Activated CD4-positive, alpha-beta memory T cell treated with anti-CD3 and anti-CD28 coated beads, Interleukin-2, amount 10 ng/mL, durations not matched to agents 7 days and 5 days (primary cell): ENCODE data around the gene MOSMO. TPM values are rescaled to one million over a fixed set of nuclear protein-coding genes. Genes with fewer than 3 reads are reported as not detected.

Experiments used
- CTCF ChIA-PET: fragments of 350-600 bp; sonication (Branson Sonifier 250); formaldehyde crosslinking; loops from one replicate; lab custom pipeline; 2021; ENCODE audit warnings: antibody characterized with exemption, inconsistent platforms; lab: Charles Lee
- POLR2A ChIA-PET: fragments of 350-600 bp; sonication (Branson Sonifier 250); formaldehyde crosslinking; loops from one replicate; lab custom pipeline; 2021; ENCODE audit warnings: antibody characterized with exemption; lab: Charles Lee
- DNase-seq: peaks from one replicate; pipeline ENCODE4 v3.0.0-alpha.2; 2020
- H3K27ac Mint-ChIP-seq: one replicate; pipeline ENCODE4 v1.8.0; 2021; ENCODE audit warnings: mild to moderate bottlenecking, mixed read lengths
- H3K27me3 Mint-ChIP-seq: one replicate; pipeline ENCODE4 v1.8.0; 2021; ENCODE audit warnings: mixed read lengths
- H3K36me3 Mint-ChIP-seq: one replicate; pipeline ENCODE4 v1.8.0; 2021; ENCODE audit warnings: low read depth, mixed read lengths
- H3K4me1 Mint-ChIP-seq: one replicate; pipeline ENCODE4 v1.8.0; 2021; ENCODE audit warnings: mixed read lengths
- H3K4me3 Mint-ChIP-seq: one replicate; pipeline ENCODE4 v1.8.0; 2021; ENCODE audit warnings: mild to moderate bottlenecking, mixed read lengths
- H3K9me3 Mint-ChIP-seq: one replicate; pipeline ENCODE4 v1.8.0; 2021; ENCODE audit warnings: mixed read lengths
- total RNA-seq, 2 experiments: library from RNA; stranded (reverse); gene quantifications; one replicate each; pipeline ENCODE4 v1.2.3, GENCODE V29; 2021

MOSMO gene
- total RNA-seq, 2 experiments from 2014 or later = 12.1 to 13.0 TPM

DNA sequence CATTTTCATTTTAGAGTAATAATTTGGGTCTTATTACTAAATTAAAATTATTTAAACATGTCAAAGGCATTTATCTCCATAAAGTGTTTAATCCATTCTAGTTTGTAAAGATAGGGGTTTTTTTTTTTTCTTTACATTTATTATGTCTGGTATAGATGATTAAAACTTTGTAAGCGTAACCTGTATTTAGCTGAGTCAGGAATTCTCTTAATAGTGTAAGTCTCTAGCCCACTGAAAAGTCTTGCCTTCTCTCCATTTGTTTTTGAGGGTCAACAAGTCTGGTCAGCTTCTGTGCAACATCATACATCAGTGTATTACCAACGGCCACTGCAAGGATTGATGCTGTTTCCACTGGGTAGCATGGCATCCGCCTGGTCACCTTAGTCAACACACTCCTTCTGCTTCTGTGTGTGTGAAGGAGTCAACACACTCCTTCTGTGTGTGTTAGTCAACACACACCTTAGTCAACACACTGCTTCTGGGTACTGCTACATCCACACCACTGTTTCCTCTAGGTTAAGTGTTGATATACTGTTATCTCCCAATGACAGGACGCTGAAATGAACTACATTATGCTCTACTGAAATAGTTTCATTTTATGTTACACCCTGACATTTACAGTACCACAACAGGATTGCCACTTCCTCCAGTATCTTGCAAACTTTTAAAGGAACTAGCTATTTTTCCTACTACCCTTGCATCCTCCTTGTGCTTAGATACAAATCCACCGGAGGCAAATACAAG is 47.1 kb downstream of the MOSMO start:
- CTCF ChIA-PET = interaction anchor here (0.8 to 4.5 kb wide), 5 partner anchors 10 to 133 kb away, joined by 3 to 26 read pairs (median 3); partner anchors contain the start of gene PDZD9
- DNase-seq = peak; percentile 20
- Mint-ChIP-seq H3K27ac (peak overlapping the region; percentile 67), H3K36me3 (peaks cover 19% of the 10 kb centered on the region), H3K27me3 (no peaks in the 10 kb centered on the region), H3K9me3 (peaks cover 6% of the 10 kb centered on the region), H3K4me1 (peaks cover 36% of the 10 kb centered on the region), H3K4me3 (peak overlapping the region; percentile 12)
- POLR2A ChIA-PET = interaction anchor here (1.0 to 1.2 kb wide), 4 partner anchors 22 to 48 kb away, joined by 3 to 5 read pairs (median 3); no protein-coding TSS in a partner anchor

DNA sequence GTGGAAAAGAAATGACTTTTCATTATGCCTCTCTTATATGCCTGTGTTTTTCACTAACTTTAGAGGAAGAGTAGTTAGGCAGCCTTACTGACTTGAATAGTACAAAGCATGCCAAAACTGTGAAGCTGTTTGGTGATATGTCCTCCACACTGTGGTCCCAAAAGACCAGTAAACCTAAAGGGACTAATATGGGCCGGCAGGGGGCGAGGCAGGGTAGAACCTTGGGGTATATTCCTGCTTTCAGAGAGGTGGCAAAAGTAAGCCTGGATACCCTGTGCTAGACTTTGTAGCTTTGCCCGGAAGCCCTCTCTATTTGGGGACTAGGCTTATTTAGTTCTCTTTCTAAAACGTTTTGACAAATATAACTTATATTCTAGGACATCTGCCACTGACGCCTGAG is 48.0 kb downstream of the MOSMO start:
- Mint-ChIP-seq H3K4me1 (peaks cover 32% of the 10 kb centered on the region), H3K9me3 (peaks cover 6% of the 10 kb centered on the region), H3K27ac (no peak overlapping the region), H3K4me3 (no peak overlapping the region), H3K27me3 (no peaks in the 10 kb centered on the region), H3K36me3 (peaks cover 19% of the 10 kb centered on the region)
- CTCF ChIA-PET = interaction anchor here (0.8 to 4.5 kb wide), 4 partner anchors 9 to 132 kb away, joined by 3 to 26 read pairs (median 6); no protein-coding TSS in a partner anchor
- POLR2A ChIA-PET = interaction anchor here (1.0 to 1.2 kb wide), 4 partner anchors 23 to 49 kb away, joined by 3 to 5 read pairs (median 3); no protein-coding TSS in a partner anchor
- no peak for DNase-seq

DNA sequence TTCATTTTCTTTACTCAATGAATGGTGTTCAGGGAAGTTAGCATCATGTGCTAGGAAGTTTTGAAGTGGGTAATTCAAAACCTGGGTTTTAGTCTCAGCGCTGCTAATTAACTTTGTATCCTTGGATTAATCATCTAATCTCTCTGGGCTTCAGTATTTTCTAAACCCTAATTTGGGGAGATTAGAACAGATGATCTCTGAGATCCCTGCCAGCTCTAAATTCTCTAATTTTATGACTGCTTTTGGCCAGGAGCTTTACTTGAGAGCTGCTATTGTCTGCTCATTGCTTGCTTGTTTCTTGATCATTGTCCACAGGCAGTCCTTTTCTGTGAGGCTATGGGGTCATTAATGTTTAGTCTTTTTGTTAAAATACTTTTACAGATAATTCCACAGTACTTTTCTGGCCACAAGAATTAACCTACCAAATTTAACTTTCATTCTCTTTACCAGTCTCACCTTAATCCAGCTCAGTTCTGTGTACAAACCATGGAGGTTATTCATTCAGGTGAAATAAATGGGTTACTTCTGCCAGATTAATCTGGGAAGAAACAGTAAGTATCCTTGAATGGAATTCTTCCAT is 56.1 kb downstream of the MOSMO start:
- DNase-seq = no peak
- CTCF ChIA-PET = interaction anchor here (6.2 kb wide), 1 partner anchor 14 kb away, joined by 48 read pairs; no protein-coding TSS in a partner anchor
- peaks cover 6% of the 10 kb centered on the region for H3K9me3 Mint-ChIP-seq
- H3K27me3 Mint-ChIP-seq = no peaks in the 10 kb centered on the region
- no peak overlapping the region for H3K27ac Mint-ChIP-seq
- H3K4me3 Mint-ChIP-seq = no peak overlapping the region
- peaks cover 18% of the 10 kb centered on the region for H3K36me3 Mint-ChIP-seq
- peaks cover 4% of the 10 kb centered on the region for H3K4me1 Mint-ChIP-seq
- POLR2A ChIA-PET = no interaction called here

DNA sequence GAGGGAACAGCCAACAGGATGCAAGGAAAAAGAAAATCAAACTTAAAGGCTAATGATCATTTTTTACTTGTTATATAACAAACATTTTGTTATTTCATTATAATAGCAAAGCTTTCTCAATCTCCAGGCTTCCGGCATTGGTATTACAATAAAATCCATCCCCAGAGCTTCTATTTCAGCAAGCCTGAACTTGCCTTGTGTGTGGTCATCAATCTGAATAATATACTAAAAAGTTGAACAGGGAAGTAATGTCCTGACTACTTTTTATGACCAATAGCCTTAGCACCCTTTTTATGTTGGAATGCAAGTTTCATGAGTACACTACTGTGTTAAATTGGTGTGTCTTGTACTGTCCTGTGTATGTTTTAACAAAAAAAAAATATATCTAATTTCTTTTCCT is 57.3 kb downstream of the MOSMO start:
- Mint-ChIP-seq H3K4me3 (no peak overlapping the region), H3K4me1 (no peaks in the 10 kb centered on the region), H3K27ac (no peak overlapping the region), H3K36me3 (peaks cover 13% of the 10 kb centered on the region), H3K27me3 (no peaks in the 10 kb centered on the region), H3K9me3 (peaks cover 6% of the 10 kb centered on the region)
- DNase-seq = no peak
- POLR2A ChIA-PET = no interaction called here
- CTCF ChIA-PET = interaction anchor here (0.6 to 6.2 kb wide), 4 partner anchors 10 to 123 kb away, joined by 3 to 48 read pairs (median 3); no protein-coding TSS in a partner anchor

GRCh38 chr16:22070361-22071330 is 62.7 kb downstream of the MOSMO start:
- H3K4me3 Mint-ChIP-seq = no peak overlapping the region
- H3K9me3 Mint-ChIP-seq = peaks cover 6% of the 10 kb centered on the region
- DNase-seq = no peak
- ChIA-PET POLR2A (interaction anchor here (0.6 to 1.6 kb wide), 2 partner anchors 12 to 14 kb away, joined by 4 read pairs; no protein-coding TSS in a partner anchor), CTCF (interaction anchor here (1.1 to 2.1 kb wide), 5 partner anchors 8 to 120 kb away, joined by 3 to 7 read pairs (median 4); no protein-coding TSS in a partner anchor)
- no peaks in the 10 kb centered on the region for H3K4me1 Mint-ChIP-seq
- peaks cover 10% of the 10 kb centered on the region for H3K36me3 Mint-ChIP-seq
- H3K27ac Mint-ChIP-seq = no peak overlapping the region
- no peaks in the 10 kb centered on the region for H3K27me3 Mint-ChIP-seq

GRCh38 chr16:22071331-22071910 is 63.5 kb downstream of the MOSMO start:
- ChIA-PET POLR2A (interaction anchor here (1.6 kb wide), 1 partner anchor 11 kb away, joined by 4 read pairs; no protein-coding TSS in a partner anchor), CTCF (interaction anchor here (0.9 to 2.1 kb wide), 8 partner anchors 7 to 121 kb away, joined by 3 to 7 read pairs (median 4); no protein-coding TSS in a partner anchor)
- Mint-ChIP-seq H3K27me3 (no peaks in the 10 kb centered on the region), H3K4me1 (no peaks in the 10 kb centered on the region), H3K4me3 (no peak overlapping the region), H3K9me3 (peaks cover 6% of the 10 kb centered on the region), H3K27ac (no peak overlapping the region), H3K36me3 (peaks cover 6% of the 10 kb centered on the region)
- DNase-seq = no peak

DNA sequence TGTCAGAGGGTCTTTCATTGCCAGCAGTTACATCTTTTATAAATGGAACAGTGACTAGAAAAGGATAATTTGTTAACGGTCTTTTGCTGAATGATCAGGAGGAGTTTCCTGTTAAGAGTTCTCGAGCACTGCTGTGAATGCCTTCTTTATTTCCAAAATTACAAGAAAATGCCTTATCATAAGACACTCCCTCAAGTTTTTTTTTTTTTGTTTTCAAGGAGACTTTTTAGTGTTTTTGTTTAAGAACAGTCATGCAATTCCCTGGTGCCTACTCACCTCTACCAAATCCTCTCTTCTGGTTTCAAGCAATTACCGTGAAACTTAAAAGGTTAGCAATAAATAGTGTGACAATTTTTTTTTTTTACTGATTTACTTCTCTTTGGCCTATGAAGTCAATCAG is 65.4 kb downstream of the MOSMO start:
- CTCF ChIA-PET = no interaction called here
- POLR2A ChIA-PET = no interaction called here
- Mint-ChIP-seq H3K27me3 (no peaks in the 10 kb centered on the region), H3K9me3 (no peaks in the 10 kb centered on the region), H3K27ac (no peak overlapping the region), H3K4me1 (peaks cover 3% of the 10 kb centered on the region), H3K36me3 (no peaks in the 10 kb centered on the region), H3K4me3 (no peak overlapping the region)
- DNase-seq = no peak

GRCh38 chr16:22075043-22075757 is 67.3 kb downstream of the MOSMO start:
- no peaks in the 10 kb centered on the region for H3K27me3 Mint-ChIP-seq
- no peaks in the 10 kb centered on the region for H3K36me3 Mint-ChIP-seq
- no peaks in the 10 kb centered on the region for H3K9me3 Mint-ChIP-seq
- ChIA-PET POLR2A (no interaction called here), CTCF (interaction anchor here (1.2 to 5.9 kb wide), 3 partner anchors 14 to 84 kb away, joined by 5 to 319 read pairs (median 48); partner anchors contain the start of genes MOSMO and PDZD9)
- no peak overlapping the region for H3K4me3 Mint-ChIP-seq
- DNase-seq = no peak
- H3K4me1 Mint-ChIP-seq = peaks cover 3% of the 10 kb centered on the region
- H3K27ac Mint-ChIP-seq = no peak overlapping the region

DNA sequence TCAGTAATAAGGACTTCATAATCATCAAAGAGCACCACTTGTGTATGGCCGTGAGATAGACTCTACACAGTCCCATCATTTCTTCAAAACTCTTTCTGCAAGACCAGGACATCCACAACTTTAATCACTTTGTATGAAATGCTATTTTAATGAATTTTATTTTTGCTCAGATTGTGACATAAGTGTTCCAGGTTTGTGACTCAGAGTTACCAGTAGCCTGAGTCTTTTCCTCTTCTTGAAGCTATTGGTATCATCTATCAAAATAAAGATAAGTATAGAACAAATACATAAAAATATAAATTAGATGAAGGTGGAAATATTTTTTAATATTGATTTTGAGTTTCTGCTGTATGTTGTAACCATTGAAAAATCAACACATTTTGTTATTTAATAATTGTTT is 67.9 kb downstream of the MOSMO start:
- H3K4me1 Mint-ChIP-seq = peaks cover 3% of the 10 kb centered on the region
- no peaks in the 10 kb centered on the region for H3K36me3 Mint-ChIP-seq
- CTCF ChIA-PET = interaction anchor here (0.9 to 5.9 kb wide), 6 partner anchors 8 to 113 kb away, joined by 3 to 319 read pairs (median 23); partner anchors contain the start of genes MOSMO and PDZD9
- no peak overlapping the region for H3K4me3 Mint-ChIP-seq
- POLR2A ChIA-PET = no interaction called here
- no peaks in the 10 kb centered on the region for H3K27me3 Mint-ChIP-seq
- no peaks in the 10 kb centered on the region for H3K9me3 Mint-ChIP-seq
- no peak overlapping the region for H3K27ac Mint-ChIP-seq
- DNase-seq = no peak

DNA sequence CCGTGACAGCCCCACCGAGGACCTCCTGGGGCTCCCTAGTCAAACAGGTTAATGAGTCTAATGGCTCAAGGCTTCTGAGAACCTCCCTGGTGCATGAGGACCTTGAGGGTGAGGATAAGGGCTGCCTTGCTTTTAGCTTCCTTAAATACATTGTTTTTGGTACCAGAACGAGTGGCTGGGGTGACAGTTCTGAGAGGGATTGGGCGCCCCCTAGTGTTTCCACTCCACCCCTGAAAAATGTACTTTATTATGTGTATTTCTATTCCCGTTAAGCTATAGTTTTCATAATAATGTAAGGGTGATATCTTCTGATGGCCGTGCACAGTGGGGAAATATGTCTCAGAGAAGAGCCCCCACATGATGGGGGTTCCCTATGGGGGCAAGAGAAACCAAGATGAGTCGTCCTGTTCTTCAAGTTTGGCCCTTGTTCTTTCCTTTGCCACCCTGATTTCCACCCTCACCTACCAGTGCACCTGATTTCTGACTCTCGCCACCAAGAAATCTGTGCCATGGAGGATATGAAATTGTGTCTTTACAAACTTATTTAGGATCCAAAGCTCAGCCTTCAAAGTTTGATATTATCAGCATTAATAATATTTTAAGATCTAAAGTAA is 69.9 kb downstream of the MOSMO start:
- CTCF ChIA-PET = interaction anchor here (0.6 to 5.9 kb wide), 47 partner anchors 11 to 421 kb away, joined by 3 to 319 read pairs (median 6); partner anchors contain the start of genes MOSMO, PDZD9, UQCRC2 and VWA3A
- Mint-ChIP-seq H3K9me3 (no peaks in the 10 kb centered on the region), H3K27me3 (no peaks in the 10 kb centered on the region)

DNA sequence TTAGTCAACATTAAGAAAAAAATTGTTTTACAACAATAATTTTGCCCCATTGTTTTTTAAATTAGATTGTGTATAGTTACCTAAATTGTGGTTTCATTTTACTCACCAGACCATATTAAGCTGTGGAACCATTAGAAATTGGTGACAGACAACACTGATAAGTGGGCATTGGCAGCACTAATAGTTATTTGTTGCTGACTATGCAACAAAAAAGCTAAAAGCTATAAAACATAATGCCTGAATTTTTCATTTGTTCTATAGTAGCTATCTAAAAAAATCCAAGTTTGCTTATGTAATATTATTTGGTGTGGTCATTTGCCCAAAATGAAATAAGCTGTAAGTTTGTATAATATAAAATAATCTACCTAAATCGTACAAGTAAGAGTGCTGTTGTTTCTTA is 70.7 kb downstream of the MOSMO start:
- ChIA-PET POLR2A (interaction anchor here (0.6 to 2.6 kb wide), 9 partner anchors 9 to 283 kb away, joined by 3 to 13 read pairs (median 4); partner anchors contain the start of gene MOSMO), CTCF (interaction anchor here (0.7 to 5.9 kb wide), 21 partner anchors 8 to 132 kb away, joined by 3 to 319 read pairs (median 10); partner anchors contain the start of genes MOSMO, PDZD9 and VWA3A)
- Mint-ChIP-seq H3K4me1 (peaks cover 3% of the 10 kb centered on the region), H3K36me3 (peaks cover 2% of the 10 kb centered on the region), H3K27me3 (no peaks in the 10 kb centered on the region), H3K9me3 (no peaks in the 10 kb centered on the region), H3K4me3 (no peak overlapping the region), H3K27ac (no peak overlapping the region)
- DNase-seq = no peak

More for the DNA sequence above, 69.9 kb downstream of the MOSMO start:
- POLR2A ChIA-PET = interaction anchor here (0.9 to 2.6 kb wide), 8 partner anchors 8 to 125 kb away, joined by 3 to 13 read pairs (median 5); partner anchors contain the start of gene MOSMO
- Mint-ChIP-seq H3K27ac (no peak overlapping the region), H3K4me1 (peaks cover 3% of the 10 kb centered on the region), H3K36me3 (peaks cover 2% of the 10 kb centered on the region), H3K4me3 (no peak overlapping the region)
- DNase-seq = peak; percentile 76
